Measurements from ENCODE around the gene NAA80.

NAA80 gene

DNA sequence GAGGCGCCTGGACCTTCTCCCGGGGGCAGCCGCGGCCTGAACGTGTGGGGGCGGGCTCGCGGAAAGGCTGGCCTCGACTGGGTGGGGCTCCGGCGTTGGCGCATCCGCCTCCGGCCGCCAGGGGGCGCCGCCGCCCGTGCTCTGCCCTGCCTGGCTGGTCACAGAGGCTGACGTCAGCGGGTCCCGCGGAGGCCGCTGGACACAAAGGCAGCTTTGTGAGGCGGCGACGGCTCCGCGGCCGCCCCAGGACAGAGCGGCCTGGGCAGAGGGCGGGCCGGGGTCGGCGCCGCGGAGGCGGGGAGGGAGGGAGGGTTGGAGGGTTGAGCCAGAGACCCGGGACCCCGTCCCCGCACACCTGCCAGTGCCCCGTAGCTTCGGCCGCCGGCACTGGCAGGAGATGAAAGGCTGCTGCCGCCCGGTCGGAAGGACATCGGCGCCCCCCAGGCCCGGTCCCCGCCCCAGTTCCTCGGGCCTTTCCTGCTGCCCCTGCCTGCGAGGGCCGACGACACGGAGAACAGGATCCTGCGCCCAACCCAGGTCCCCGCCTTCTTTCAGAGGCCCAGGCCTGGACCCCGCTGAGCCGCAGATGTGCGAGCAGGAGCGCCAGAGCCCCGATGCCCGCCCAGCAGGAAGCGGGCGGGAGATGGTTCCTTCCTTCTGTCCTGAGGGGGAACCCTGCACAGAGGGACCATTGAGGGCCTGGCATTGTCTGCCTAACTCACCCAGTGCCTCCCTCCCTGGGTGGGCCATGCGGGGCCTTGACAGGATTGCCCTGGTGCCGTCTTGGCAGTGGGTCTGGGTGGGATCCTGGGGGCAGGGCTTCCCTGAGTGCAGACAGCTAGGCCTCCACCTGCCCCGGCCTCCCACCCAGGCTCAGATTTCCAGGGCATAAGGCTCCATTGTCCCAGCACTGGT, 38.9 kb downstream of the NAA80 start:
- Histone ChIP-seq H3K36me3 (ENCODE audit: control insufficient read depth, insufficient read depth, low read length) (peaks cover 8% of the 10 kb centered on the region), H3K9me3 (ENCODE audit: control insufficient read depth, low read length) (no peaks in the 10 kb centered on the region), H3K27me3 (ENCODE audit: control insufficient read depth, insufficient read depth, low read length) (no peaks in the 10 kb centered on the region), H3K4me3 (ENCODE audit: low read length) (no peak overlapping the region), H3K4me1 (ENCODE audit: control insufficient read depth, insufficient read depth, low read length) (peaks cover 40% of the 10 kb centered on the region), H3K9ac (ENCODE audit: low read length) (peak overlapping the region; percentile 88)

DNA sequence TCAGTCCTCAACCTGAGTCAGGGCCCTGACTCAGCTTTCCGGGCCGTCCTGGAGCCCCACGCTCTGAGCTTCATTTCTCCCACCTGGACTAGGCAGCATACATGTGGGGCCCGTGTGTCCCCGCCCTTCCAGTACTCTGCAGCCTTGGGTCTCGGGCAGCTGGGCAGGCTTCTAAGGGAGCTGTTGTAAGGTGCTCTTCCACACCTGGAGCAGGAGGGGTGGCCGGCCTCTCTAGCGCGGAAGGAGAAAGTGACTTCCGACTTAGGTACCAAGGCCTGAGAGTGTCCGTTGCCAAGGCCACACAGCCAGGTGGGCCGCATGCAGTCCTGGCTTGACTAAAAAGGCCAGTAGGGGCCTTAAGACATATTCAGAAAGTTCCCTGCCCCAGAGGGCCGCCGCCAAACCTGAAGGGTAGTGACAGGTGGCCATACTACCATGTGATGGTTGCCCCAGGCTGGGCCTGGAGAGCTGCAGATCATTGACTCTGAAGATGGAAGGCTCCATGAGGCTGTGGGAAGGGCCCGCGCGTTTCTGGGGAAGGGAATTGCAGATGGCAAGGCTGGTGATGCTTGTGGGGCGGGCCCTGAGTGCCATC, 39.7 kb downstream of the NAA80 start:
- H3K27me3 ChIP-seq (ENCODE audit: control insufficient read depth, insufficient read depth, low read length), result no peaks in the 10 kb centered on the region
- H3K9ac ChIP-seq (ENCODE audit: low read length), result peak overlapping the region; percentile 88
- peaks cover 35% of the 10 kb centered on the region for H3K4me1 ChIP-seq (ENCODE audit: control insufficient read depth, insufficient read depth, low read length)
- H3K4me3 ChIP-seq (ENCODE audit: low read length), result no peak overlapping the region
- no peaks in the 10 kb centered on the region for H3K9me3 ChIP-seq (ENCODE audit: control insufficient read depth, low read length)
- peaks cover 8% of the 10 kb centered on the region for H3K36me3 ChIP-seq (ENCODE audit: control insufficient read depth, insufficient read depth, low read length)

DNA sequence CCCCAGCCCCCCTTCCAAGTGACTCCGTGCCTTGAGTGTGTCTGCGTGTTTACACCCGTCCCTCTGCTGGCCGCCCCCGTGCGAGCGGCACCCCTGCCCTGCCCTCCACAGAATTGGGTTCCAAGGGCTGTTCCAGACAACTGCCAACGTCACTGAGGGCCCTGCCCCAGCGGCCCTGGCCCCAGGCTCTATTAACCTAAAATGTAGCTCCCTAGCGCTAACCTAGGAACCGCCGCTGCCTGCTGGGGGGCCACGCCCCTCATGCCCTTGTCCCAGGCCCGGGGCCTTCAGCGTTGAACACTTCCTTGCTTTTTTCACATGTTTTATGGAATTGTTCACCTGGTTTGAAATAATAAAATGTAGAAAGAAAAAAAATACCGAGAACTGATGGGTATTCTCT, 40.2 kb downstream of the NAA80 start:
- Histone ChIP-seq H3K36me3 (ENCODE audit: control insufficient read depth, insufficient read depth, low read length) (peaks cover 8% of the 10 kb centered on the region), H3K4me1 (ENCODE audit: control insufficient read depth, insufficient read depth, low read length) (peaks cover 30% of the 10 kb centered on the region)

DNA sequence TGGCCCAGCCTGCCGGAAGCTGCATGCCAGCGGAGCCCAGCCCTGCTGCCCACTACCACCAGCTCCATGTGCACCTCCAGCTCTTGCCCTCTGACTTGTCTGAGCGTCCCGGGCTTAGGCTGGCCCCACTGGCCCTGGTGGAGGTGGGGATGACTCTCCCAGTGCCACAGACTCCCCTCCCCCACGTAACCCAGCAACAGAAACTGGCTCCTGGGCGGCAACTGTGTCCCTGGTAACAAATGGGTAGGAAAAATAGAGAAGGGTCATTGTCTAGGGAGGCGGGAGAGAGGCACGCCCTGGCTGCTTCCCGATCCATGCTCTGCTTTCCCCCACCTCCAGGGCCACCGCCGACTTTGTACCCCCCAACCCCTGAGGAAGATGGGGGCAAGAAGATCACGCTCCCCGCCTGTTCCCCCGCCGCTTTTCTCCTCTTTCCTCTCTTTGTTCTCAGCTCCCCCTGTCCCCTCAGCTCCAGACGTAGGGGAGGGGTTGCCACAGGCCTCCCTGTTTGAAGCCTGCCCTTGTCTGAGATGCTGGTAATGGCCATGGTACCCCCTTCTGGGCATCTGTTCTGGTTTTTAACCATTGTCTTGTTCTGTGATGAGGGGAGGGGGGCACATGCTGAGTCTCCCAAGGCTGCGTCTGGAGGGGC, 41.0 kb downstream of the NAA80 start:
- no peak overlapping the region for H3K9ac ChIP-seq (ENCODE audit: low read length)
- no peaks in the 10 kb centered on the region for H3K9me3 ChIP-seq (ENCODE audit: control insufficient read depth, low read length)
- no peaks in the 10 kb centered on the region for H3K27me3 ChIP-seq (ENCODE audit: control insufficient read depth, insufficient read depth, low read length)
- H3K36me3 ChIP-seq (ENCODE audit: control insufficient read depth, insufficient read depth, low read length), result peaks cover 8% of the 10 kb centered on the region
- H3K4me1 ChIP-seq (ENCODE audit: control insufficient read depth, insufficient read depth, low read length), result peaks cover 26% of the 10 kb centered on the region
- no peak overlapping the region for H3K4me3 ChIP-seq (ENCODE audit: low read length)

More for the DNA sequence above, 40.2 kb downstream of the NAA80 start:
- Histone ChIP-seq H3K9ac (ENCODE audit: low read length) (no peak overlapping the region), H3K9me3 (ENCODE audit: control insufficient read depth, low read length) (no peaks in the 10 kb centered on the region), H3K27me3 (ENCODE audit: control insufficient read depth, insufficient read depth, low read length) (no peaks in the 10 kb centered on the region), H3K4me3 (ENCODE audit: low read length) (no peak overlapping the region)

DNA sequence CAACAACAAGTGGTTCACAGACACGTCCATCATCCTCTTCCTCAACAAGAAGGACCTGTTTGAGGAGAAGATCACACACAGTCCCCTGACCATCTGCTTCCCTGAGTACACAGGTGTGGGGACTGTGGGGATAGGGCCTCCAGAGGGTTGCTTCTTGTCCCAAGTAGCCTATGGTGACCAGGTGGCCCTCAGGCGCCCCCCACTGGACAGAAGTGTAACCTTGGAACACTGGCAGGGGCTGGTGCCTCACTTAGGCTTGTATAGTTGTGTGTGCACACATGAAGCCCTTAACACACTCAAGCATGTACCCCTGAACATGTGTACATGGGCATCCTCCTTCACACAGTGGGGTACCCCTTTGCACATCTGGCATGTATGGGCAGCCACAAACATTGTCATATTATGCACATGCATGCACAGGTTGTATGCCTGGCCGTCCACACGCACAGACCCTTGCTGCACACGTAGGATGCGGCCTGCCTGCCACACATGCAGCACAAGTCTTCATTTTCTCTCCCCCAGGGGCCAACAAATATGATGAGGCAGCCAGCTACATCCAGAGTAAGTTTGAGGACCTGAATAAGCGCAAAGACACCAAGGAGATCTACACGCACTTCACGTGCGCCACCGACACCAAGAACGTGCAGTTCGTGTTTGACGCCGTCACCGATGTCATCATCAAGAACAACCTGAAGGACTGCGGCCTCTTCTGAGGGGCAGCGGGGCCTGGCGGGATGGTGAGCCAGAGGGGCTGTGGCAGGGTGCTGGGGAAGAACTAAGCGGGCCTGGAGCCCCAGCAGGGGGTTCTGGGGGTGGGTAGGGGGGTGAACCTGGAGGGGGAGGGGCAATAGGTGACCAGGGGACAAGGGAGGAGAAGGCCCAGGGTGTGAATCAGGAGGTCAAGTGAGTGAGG, 42.0 kb downstream of the NAA80 start:
- Histone ChIP-seq H3K36me3 (ENCODE audit: control insufficient read depth, insufficient read depth, low read length) (peaks cover 8% of the 10 kb centered on the region), H3K4me3 (ENCODE audit: low read length) (no peak overlapping the region), H3K27me3 (ENCODE audit: control insufficient read depth, insufficient read depth, low read length) (no peaks in the 10 kb centered on the region), H3K4me1 (ENCODE audit: control insufficient read depth, insufficient read depth, low read length) (peaks cover 27% of the 10 kb centered on the region), H3K9ac (ENCODE audit: low read length) (no peak overlapping the region), H3K9me3 (ENCODE audit: control insufficient read depth, low read length) (no peaks in the 10 kb centered on the region)

GRCh38 chr3:50255251-50255615, 44.0 kb downstream of the NAA80 start:
- peaks cover 8% of the 10 kb centered on the region for H3K36me3 ChIP-seq (ENCODE audit: control insufficient read depth, insufficient read depth, low read length)
- no peak overlapping the region for H3K9ac ChIP-seq (ENCODE audit: low read length)

DNA sequence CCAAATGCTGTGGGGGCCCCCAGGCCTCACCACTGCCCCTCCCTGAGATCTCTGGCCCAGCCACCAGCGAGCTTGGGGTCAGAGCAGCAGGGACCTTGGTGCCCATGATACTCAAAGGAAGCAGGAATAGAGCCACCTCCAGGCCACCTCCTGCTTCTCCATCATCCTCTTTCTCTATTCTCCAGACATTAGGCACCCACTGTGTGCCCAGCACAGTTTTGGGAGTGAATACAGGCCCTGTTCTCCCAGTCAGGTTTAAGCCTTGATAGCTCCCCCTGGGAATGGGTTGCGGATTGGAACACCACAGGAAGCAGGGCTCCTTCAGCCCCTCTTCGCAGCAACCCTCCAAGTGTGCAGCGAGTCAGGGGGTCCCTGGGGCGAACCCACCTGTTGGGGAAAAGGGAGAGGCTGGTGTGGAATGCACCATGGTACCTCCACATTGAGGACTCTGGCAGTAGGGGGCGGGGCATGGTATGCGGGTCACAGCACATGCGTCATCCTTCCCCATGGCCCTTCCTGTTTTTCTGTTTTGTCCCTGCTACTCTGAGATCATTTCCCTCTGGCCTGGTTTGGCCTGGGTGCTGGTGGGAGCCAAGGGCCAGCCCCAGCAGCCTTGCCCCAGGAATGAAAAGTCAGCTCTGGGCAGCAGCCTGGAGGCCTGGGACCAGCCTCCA, 44.5 kb downstream of the NAA80 start:
- H3K4me1 ChIP-seq (ENCODE audit: control insufficient read depth, insufficient read depth, low read length), result peaks cover 34% of the 10 kb centered on the region
- H3K36me3 ChIP-seq (ENCODE audit: control insufficient read depth, insufficient read depth, low read length), result peaks cover 8% of the 10 kb centered on the region
- H3K4me3 ChIP-seq (ENCODE audit: low read length), result no peak overlapping the region
- no peaks in the 10 kb centered on the region for H3K9me3 ChIP-seq (ENCODE audit: control insufficient read depth, low read length)
- H3K27me3 ChIP-seq (ENCODE audit: control insufficient read depth, insufficient read depth, low read length), result no peaks in the 10 kb centered on the region
- no peak overlapping the region for H3K9ac ChIP-seq (ENCODE audit: low read length)

More at GRCh38 chr3:50255251-50255615, 44.0 kb downstream of the NAA80 start:
- H3K27me3 ChIP-seq (ENCODE audit: control insufficient read depth, insufficient read depth, low read length), result no peaks in the 10 kb centered on the region
- H3K9me3 ChIP-seq (ENCODE audit: control insufficient read depth, low read length), result no peaks in the 10 kb centered on the region
- H3K4me3 ChIP-seq (ENCODE audit: low read length), result no peak overlapping the region
- peaks cover 34% of the 10 kb centered on the region for H3K4me1 ChIP-seq (ENCODE audit: control insufficient read depth, insufficient read depth, low read length)

DNA sequence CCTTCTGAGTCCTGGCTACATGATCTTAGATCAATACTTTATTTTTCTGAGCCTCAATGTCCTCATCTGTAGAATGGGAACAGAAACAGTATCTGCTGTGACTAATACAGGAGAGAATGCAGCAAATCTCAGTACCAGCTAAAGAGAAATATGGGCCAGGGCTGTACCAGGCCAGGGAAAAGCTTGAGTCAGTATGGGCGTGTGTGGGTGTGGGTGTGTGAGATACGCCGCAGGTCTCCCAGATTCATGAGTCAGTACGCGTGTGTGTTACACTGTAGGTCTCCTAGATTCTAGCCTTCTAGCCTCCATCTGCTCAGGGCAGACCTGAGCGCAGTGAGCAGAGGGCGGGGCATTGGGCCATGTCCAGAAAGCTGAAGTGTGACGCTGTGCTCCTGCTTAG, 48.0 kb downstream of the NAA80 start:
- Histone ChIP-seq H3K36me3 (ENCODE audit: control insufficient read depth, insufficient read depth, low read length) (peaks cover under 1% of the 10 kb centered on the region), H3K9ac (ENCODE audit: low read length) (peak overlapping the region; percentile 54), H3K9me3 (ENCODE audit: control insufficient read depth, low read length) (no peaks in the 10 kb centered on the region), H3K4me3 (ENCODE audit: low read length) (no peak overlapping the region), H3K27me3 (ENCODE audit: control insufficient read depth, insufficient read depth, low read length) (no peaks in the 10 kb centered on the region), H3K4me1 (ENCODE audit: control insufficient read depth, insufficient read depth, low read length) (peaks cover 64% of the 10 kb centered on the region)

GRCh38 chr3:50250514-50250913, 48.7 kb downstream of the NAA80 start:
- no peak overlapping the region for H3K9ac ChIP-seq (ENCODE audit: low read length)
- no peaks in the 10 kb centered on the region for H3K27me3 ChIP-seq (ENCODE audit: control insufficient read depth, insufficient read depth, low read length)
- H3K4me1 ChIP-seq (ENCODE audit: control insufficient read depth, insufficient read depth, low read length), result peaks cover 71% of the 10 kb centered on the region
- H3K4me3 ChIP-seq (ENCODE audit: low read length), result no peak overlapping the region
- no peaks in the 10 kb centered on the region for H3K9me3 ChIP-seq (ENCODE audit: control insufficient read depth, low read length)
- no peaks in the 10 kb centered on the region for H3K36me3 ChIP-seq (ENCODE audit: control insufficient read depth, insufficient read depth, low read length)

DNA sequence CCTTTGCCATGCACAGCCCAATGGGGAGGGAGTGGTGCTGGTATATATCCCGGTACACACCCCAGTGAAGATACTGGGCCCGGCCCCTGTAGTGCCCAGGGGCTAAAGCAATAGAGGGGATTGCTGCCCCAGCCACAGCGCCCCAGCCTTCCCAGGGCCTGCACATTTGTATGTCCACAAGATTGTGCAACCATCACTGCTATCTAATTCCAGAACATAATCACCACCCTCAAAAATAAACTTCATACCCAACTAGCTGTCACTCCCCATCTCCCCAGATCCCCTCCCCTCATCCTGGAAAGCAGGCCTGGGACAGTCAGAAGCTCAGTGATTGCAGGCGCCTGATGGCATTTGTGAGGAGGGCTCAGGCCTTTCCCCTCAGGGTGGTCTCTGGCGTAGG, 49.7 kb downstream of the NAA80 start:
- no peak overlapping the region for H3K4me3 ChIP-seq (ENCODE audit: low read length)
- no peaks in the 10 kb centered on the region for H3K9me3 ChIP-seq (ENCODE audit: control insufficient read depth, low read length)
- peak overlapping the region; percentile 36 for H3K9ac ChIP-seq (ENCODE audit: low read length)
- H3K27me3 ChIP-seq (ENCODE audit: control insufficient read depth, insufficient read depth, low read length), result no peaks in the 10 kb centered on the region
- peaks cover 72% of the 10 kb centered on the region for H3K4me1 ChIP-seq (ENCODE audit: control insufficient read depth, insufficient read depth, low read length)
- H3K36me3 ChIP-seq (ENCODE audit: control insufficient read depth, insufficient read depth, low read length), result no peaks in the 10 kb centered on the region

DNA sequence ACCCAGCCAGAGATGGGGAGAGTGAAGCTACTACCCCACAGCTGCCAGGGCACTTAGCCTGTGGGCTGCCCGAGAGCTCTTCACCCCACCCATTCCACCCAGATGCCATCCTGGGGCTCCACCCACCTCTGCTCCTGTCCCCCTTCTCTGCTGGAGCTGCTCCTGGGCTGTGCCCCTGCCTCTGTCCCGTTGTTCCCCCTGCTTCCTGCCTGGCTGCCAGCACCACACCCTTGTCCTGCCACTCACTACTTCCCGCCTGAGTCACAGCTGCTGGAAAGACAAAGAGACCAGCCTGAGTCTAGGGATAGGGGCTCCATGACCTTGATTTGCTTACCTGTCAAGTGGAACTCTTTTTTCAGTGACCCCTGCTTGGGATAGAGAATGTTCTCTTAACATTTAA, 50.8 kb downstream of the NAA80 start:
- Histone ChIP-seq H3K36me3 (ENCODE audit: control insufficient read depth, insufficient read depth, low read length) (no peaks in the 10 kb centered on the region), H3K9ac (ENCODE audit: low read length) (peak overlapping the region; percentile 36), H3K4me1 (ENCODE audit: control insufficient read depth, insufficient read depth, low read length) (peaks cover 78% of the 10 kb centered on the region), H3K9me3 (ENCODE audit: control insufficient read depth, low read length) (no peaks in the 10 kb centered on the region), H3K4me3 (ENCODE audit: low read length) (no peak overlapping the region), H3K27me3 (ENCODE audit: control insufficient read depth, insufficient read depth, low read length) (no peaks in the 10 kb centered on the region)

Data from mucosa of stomach (tissue), 1 donor.